K562 (cell line): ENCODE measurements around the gene PHF20. TPM values are rescaled to one million over a fixed set of nuclear protein-coding genes. Genes with fewer than 3 reads are reported as not detected.

ENCODE experiments used
- ATAC-seq: fragments of 200-7000 bp; cut with Tn5 transposase; 3 replicates; pipeline ENCODE4 v1.9.1; 2020; ENCODE audit warnings: moderate library complexity
- BruUV-seq: library from RNA; stranded (reverse); fragments of 400-500 nt; replicated peaks from 2 replicates; lab custom pipeline; 2021; lab: Mats Ljungman, UMichigan
- CTCF ChIA-PET: fragments of 300-600 bp; formaldehyde crosslinking; extraction: SDS; loops from one replicate; lab custom pipeline; 2021; ENCODE audit warnings: low intra/inter-chr PET ratio; lab: Yijun Ruan, JAX
- POLR2A ChIA-PET: fragments of 300-600, 350-650 bp; sonication (Branson Sonifier 250); formaldehyde crosslinking; extraction: SDS; loops from one replicate; lab custom pipeline; 2021; ENCODE audit warnings: antibody characterized with exemption, inconsistent platforms; lab: Yijun Ruan, JAX
- DNase-seq, 4 experiments: peaks; one replicate each; pipeline versions ENCODE4 v3.0.0 to v3.0.0-alpha.2; 2011 to 2018; ENCODE audit warnings: low spot score in 3 of 4, mixed read lengths in 3 of 4; ENCODE audit errors: extremely low read depth in 1 of 4
- FAIRE-seq: peaks from 2 replicates; lab custom pipeline; 2011; peaks lifted over from hg19 to GRCh38; lab: Jason Lieb, UNC
- H2AFZ ChIP-seq: 2 replicates; pipeline ENCODE4 v1.6.0; 2011; ENCODE audit warnings: low read depth, low read length, control low read depth, inconsistent platforms
- H3K27ac ChIP-seq: fragments of 200-600 bp; 3 replicates; pipeline ENCODE4 v1.8.0; 2011; ENCODE audit warnings: low read depth, mild to moderate bottlenecking, control low read depth, inconsistent platforms, low read length, moderate library complexity, mixed read lengths; ENCODE audit errors: extremely low read depth
- H3K27me3 ChIP-seq, 2 experiments: fragments of 300-600 bp in 1 of 2; 2 replicates in 1 of 2; 3 replicates in 1 of 2; pipeline versions ENCODE4 v1.6.0 to v1.8.0; 2011; ENCODE audit warnings: inconsistent platforms in 2 of 2, low read length in 2 of 2, mild to moderate bottlenecking in 1 of 2, mixed read lengths in 1 of 2, moderate library complexity in 1 of 2; ENCODE audit not compliant: control insufficient read depth in 2 of 2, insufficient read depth in 2 of 2
- H3K36me3 ChIP-seq: fragments of 300-600 bp; 3 replicates; pipeline ENCODE4 v1.8.0; 2011; ENCODE audit warnings: mild to moderate bottlenecking, low read length, inconsistent platforms; ENCODE audit not compliant: control insufficient read depth, insufficient read depth
- H3K4me1 ChIP-seq, 2 experiments: fragments of 200-600 bp in 1 of 2; replicated peaks in 1 of 2; 2 replicates in 1 of 2; 3 replicates in 1 of 2; pipeline versions ENCODE4 v1.5.1 to v1.8.0; 2011; ENCODE audit warnings: inconsistent platforms in 2 of 2, low read length in 2 of 2, mild to moderate bottlenecking in 1 of 2, mixed read lengths in 1 of 2, moderate library complexity in 1 of 2; ENCODE audit not compliant: control insufficient read depth in 2 of 2, insufficient read depth in 2 of 2
- H3K4me2 ChIP-seq: 2 replicates; pipeline ENCODE4 v1.6.1; 2011; ENCODE audit warnings: low read length, control low read depth, inconsistent platforms, mixed read lengths; ENCODE audit not compliant: insufficient read depth
- H3K4me3 ChIP-seq: fragments of 200-600 bp; sonication (generic), shearing (Covaris generic); 2 replicates; pipeline ENCODE4 v1.5.1; 2016; ENCODE audit warnings: control low read depth, inconsistent platforms
- H3K79me2 ChIP-seq: fragments of 200-600 bp; 3 replicates; pipeline ENCODE4 v1.8.0; 2011; ENCODE audit warnings: low read length, inconsistent platforms; ENCODE audit not compliant: control insufficient read depth, insufficient read depth
- H3K9ac ChIP-seq, 2 experiments: 2 replicates each; pipeline versions ENCODE4 v1.6.0 to v1.6.1; 2011; ENCODE audit warnings: low read depth in 2 of 2, low read length in 2 of 2, control low read depth in 1 of 2, inconsistent platforms in 1 of 2, mild to moderate bottlenecking in 1 of 2, mixed read lengths in 1 of 2; ENCODE audit not compliant: insufficient read depth in 1 of 2
- H3K9me1 ChIP-seq: one replicate; pipeline ENCODE4 v1.6.0; 2011; ENCODE audit warnings: inconsistent platforms, mild to moderate bottlenecking, low read length, moderate library complexity; ENCODE audit not compliant: control insufficient read depth, insufficient read depth
- H3K9me3 ChIP-seq: replicated peaks from 2 replicates; pipeline ENCODE4 v1.5.1; 2011; ENCODE audit warnings: low read depth, low read length, inconsistent platforms; ENCODE audit not compliant: control insufficient read depth, insufficient read depth
- H4K20me1 ChIP-seq: replicated peaks from 2 replicates; pipeline ENCODE4 v1.6.1; 2011; ENCODE audit warnings: low read length, inconsistent platforms, mixed read lengths; ENCODE audit not compliant: control insufficient read depth, insufficient read depth
- ARID1B ChIP-seq: fragments of 450-650 bp; IDR thresholded peaks from 2 replicates; pipeline ENCODE4 v1.6.1; 2016; ENCODE audit warnings: antibody characterized with exemption, mild to moderate bottlenecking, inconsistent platforms
- CXXC5 ChIP-seq: fragments of 250-450 bp; sonication (Bioruptor Pico); IDR thresholded peaks from 2 replicates; pipeline ENCODE4 v1.8.0; 2022; ENCODE audit warnings: inconsistent platforms, mild to moderate bottlenecking, moderate library complexity
- HEY1 ChIP-seq: fragments of 250-450 bp; sonication (Bioruptor Pico); IDR thresholded peaks from 2 replicates; pipeline ENCODE4 v1.5.0; 2020; ENCODE audit warnings: mild to moderate bottlenecking, moderate library complexity, borderline replicate concordance
- IRF1 ChIP-seq: sonication (generic); formaldehyde crosslinking; IDR thresholded peaks from 2 replicates; pipeline ENCODE4 v1.8.0; 2022; ENCODE audit warnings: missing genetic modification reagents, mild to moderate bottlenecking, borderline replicate concordance
- MAFF ChIP-seq: IDR thresholded peaks from 2 replicates; pipeline ENCODE4 v1.6.1; 2012; ENCODE audit warnings: low read length, improper control_type of control experiment
- SPI1 ChIP-seq: IDR thresholded peaks from 2 replicates; pipeline ENCODE4 v1.6.1; 2011; ENCODE audit warnings: low read depth, low read length, control low read depth, borderline replicate concordance
- ZFX ChIP-seq: sonication (generic); formaldehyde crosslinking; IDR thresholded peaks from 2 replicates; pipeline ENCODE4 v1.8.0; 2022; ENCODE audit warnings: mild to moderate bottlenecking, missing genetic modification reagents, moderate library complexity
- ZKSCAN1 ChIP-seq: fragments of 150-350 bp; IDR thresholded peaks from 2 replicates; pipeline ENCODE4 v1.6.1; 2016; ENCODE audit warnings: low read depth, low read length
- WGBS: fragments of 100-300 bp; shearing (Covaris generic); methylation state at CpG from one replicate; pipeline ENCODE4 v1.1.6; 2016; ENCODE audit warnings: low coverage, mixed read lengths; ENCODE audit not compliant: insufficient coverage; ENCODE audit errors: missing lambda C conversion rate; 5-methylcytosine and 5-hydroxymethylcytosine counted together
- in situ Hi-C: fragments of 300-500 bp; cut with MboI; formaldehyde crosslinking; loops from 4 replicates; pipeline ENCODE4 v1.15.0; 2018; ENCODE audit warnings: inconsistent platforms, mixed read lengths
- intact Hi-C: fragments of 100-400 bp; cut with micrococcal nuclease; formaldehyde crosslinking; loops from 2 replicates; pipeline ENCODE4 v1.14.2; 2022
- polyA plus RNA-seq, 8 experiments: library from polyadenylated mRNA; depleted of rRNA in 4 of 8; stranded (reverse) in 5 of 8; unstranded in 3 of 8; fragments of >200 nt; fragmentation: Nextera tagmentation in 2 of 8; fragmentation: Illumina TruSeq in 1 of 8; extraction: Ambion mirVana in 2 of 8; extraction: Trizol in 1 of 8; gene quantifications; 2 replicates each; pipeline versions ENCODE4 v1.2.1 to v1.2.3, GENCODE V29; 2011 to 2014; ENCODE audit warnings: inconsistent platforms in 1 of 8, missing spikeins in 1 of 8
- total RNA-seq, 7 experiments: library from RNA; depleted of rRNA in 6 of 7; stranded (reverse); fragments of >200 nt in 6 of 7; fragmentation: Illumina TruSeq in 2 of 7; extraction: Trizol in 2 of 7; gene quantifications; 2 replicates each; pipeline versions ENCODE4 v1.2.1 to v1.2.3, GENCODE V29; 2011 to 2021; ENCODE audit warnings: low replicate concordance in 1 of 7
- TF ChIP-seq, protein P1 (sequence below): fragments of 450-650 bp; IDR thresholded peaks from 2 replicates; pipeline ENCODE4 v1.6.1; 2016; ENCODE audit warnings: mild to moderate bottlenecking, moderate library complexity

PHF20 gene
- total and polyA plus RNA-seq, 9 of the 15 experiments (the other 6 are each of a cell fraction or from before 2014, with no cell fraction given), result 49.9 to 196 (median 70.7) TPM

DNA sequence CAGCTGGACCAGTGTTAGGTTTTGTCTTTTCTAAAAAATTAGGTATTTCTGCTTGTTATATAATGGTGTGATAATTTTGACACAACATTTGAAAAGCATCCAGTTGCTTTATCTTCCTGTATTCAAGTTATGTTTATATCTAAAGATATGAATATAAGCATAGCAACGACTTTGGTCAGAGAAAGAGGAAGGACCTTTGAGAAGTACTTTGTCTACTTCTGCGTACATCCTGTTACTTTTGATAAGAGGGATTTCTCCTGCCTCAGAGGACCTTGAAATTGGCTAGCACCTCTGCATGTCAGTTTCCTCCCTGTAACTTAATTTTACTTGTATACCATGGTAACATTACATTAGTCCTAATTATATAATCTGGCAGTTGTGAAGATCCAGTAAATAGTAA is 24.8 kb downstream of the PHF20 start:
- H3K36me3 ChIP-seq, result peaks cover 8% of the 10 kb centered on the region; the same call in 2 of the 3 replicates
- peak; percentile 48 for FAIRE-seq
- H3K4me1 ChIP-seq, result peaks cover 4 to 7% of the 10 kb centered on the region in 2 experiments; a peak in 4 of 5 replicates
- no peak overlapping the region; the same call in 2 of the 3 replicates for H3K27ac ChIP-seq
- DNase-seq, result peak in 1 of 4 experiments; percentile 26
- BruUV-seq, result no TSS peak
- H2AFZ ChIP-seq, result no peak overlapping the region
- no peak overlapping the region for H3K4me2 ChIP-seq
- intact Hi-C loops, result no loop called here
- no peaks in the 10 kb centered on the region for H3K9me3 ChIP-seq
- WGBS, result 0% methylated on average over 2 of the region's 2 CpGs
- H3K27me3 ChIP-seq, result no peaks in the 10 kb centered on the region
- no peaks in the 10 kb centered on the region for H3K9me1 ChIP-seq
- POLR2A ChIA-PET, result interaction anchor here (1.0 kb wide), 1 partner anchor 56 kb away, joined by 4 read pairs; no protein-coding TSS in a partner anchor
- ATAC-seq, result peak; percentile 73
- H3K79me2 ChIP-seq, result peaks cover 34% of the 10 kb centered on the region
- no peak overlapping the region for H3K4me3 ChIP-seq
- no peak overlapping the region for H3K9ac ChIP-seq
- H4K20me1 ChIP-seq, result peaks cover 3% of the 10 kb centered on the region; the same call in 1 of the 2 replicates
- in situ Hi-C loops, result no loop called here
- CTCF ChIA-PET, result no interaction called here
- TF ChIP-seq MAFF (no peak), ARID1B (peak; percentile 17; the same call in 1 of the 2 replicates), ZKSCAN1 (no peak), CXXC5 (CRISPR knock-in tag) (peak; percentile 24; the same call in 1 of the 2 replicates), HEY1 (CRISPR knock-in tag) (no peak), ZFX (CRISPR knock-in tag) (no peak), SPI1 (0 out of 2 replicates have a peak, but pooled peaks have one; percentile 15), IRF1 (no peak)
- TF ChIP-seq, protein P1, sequence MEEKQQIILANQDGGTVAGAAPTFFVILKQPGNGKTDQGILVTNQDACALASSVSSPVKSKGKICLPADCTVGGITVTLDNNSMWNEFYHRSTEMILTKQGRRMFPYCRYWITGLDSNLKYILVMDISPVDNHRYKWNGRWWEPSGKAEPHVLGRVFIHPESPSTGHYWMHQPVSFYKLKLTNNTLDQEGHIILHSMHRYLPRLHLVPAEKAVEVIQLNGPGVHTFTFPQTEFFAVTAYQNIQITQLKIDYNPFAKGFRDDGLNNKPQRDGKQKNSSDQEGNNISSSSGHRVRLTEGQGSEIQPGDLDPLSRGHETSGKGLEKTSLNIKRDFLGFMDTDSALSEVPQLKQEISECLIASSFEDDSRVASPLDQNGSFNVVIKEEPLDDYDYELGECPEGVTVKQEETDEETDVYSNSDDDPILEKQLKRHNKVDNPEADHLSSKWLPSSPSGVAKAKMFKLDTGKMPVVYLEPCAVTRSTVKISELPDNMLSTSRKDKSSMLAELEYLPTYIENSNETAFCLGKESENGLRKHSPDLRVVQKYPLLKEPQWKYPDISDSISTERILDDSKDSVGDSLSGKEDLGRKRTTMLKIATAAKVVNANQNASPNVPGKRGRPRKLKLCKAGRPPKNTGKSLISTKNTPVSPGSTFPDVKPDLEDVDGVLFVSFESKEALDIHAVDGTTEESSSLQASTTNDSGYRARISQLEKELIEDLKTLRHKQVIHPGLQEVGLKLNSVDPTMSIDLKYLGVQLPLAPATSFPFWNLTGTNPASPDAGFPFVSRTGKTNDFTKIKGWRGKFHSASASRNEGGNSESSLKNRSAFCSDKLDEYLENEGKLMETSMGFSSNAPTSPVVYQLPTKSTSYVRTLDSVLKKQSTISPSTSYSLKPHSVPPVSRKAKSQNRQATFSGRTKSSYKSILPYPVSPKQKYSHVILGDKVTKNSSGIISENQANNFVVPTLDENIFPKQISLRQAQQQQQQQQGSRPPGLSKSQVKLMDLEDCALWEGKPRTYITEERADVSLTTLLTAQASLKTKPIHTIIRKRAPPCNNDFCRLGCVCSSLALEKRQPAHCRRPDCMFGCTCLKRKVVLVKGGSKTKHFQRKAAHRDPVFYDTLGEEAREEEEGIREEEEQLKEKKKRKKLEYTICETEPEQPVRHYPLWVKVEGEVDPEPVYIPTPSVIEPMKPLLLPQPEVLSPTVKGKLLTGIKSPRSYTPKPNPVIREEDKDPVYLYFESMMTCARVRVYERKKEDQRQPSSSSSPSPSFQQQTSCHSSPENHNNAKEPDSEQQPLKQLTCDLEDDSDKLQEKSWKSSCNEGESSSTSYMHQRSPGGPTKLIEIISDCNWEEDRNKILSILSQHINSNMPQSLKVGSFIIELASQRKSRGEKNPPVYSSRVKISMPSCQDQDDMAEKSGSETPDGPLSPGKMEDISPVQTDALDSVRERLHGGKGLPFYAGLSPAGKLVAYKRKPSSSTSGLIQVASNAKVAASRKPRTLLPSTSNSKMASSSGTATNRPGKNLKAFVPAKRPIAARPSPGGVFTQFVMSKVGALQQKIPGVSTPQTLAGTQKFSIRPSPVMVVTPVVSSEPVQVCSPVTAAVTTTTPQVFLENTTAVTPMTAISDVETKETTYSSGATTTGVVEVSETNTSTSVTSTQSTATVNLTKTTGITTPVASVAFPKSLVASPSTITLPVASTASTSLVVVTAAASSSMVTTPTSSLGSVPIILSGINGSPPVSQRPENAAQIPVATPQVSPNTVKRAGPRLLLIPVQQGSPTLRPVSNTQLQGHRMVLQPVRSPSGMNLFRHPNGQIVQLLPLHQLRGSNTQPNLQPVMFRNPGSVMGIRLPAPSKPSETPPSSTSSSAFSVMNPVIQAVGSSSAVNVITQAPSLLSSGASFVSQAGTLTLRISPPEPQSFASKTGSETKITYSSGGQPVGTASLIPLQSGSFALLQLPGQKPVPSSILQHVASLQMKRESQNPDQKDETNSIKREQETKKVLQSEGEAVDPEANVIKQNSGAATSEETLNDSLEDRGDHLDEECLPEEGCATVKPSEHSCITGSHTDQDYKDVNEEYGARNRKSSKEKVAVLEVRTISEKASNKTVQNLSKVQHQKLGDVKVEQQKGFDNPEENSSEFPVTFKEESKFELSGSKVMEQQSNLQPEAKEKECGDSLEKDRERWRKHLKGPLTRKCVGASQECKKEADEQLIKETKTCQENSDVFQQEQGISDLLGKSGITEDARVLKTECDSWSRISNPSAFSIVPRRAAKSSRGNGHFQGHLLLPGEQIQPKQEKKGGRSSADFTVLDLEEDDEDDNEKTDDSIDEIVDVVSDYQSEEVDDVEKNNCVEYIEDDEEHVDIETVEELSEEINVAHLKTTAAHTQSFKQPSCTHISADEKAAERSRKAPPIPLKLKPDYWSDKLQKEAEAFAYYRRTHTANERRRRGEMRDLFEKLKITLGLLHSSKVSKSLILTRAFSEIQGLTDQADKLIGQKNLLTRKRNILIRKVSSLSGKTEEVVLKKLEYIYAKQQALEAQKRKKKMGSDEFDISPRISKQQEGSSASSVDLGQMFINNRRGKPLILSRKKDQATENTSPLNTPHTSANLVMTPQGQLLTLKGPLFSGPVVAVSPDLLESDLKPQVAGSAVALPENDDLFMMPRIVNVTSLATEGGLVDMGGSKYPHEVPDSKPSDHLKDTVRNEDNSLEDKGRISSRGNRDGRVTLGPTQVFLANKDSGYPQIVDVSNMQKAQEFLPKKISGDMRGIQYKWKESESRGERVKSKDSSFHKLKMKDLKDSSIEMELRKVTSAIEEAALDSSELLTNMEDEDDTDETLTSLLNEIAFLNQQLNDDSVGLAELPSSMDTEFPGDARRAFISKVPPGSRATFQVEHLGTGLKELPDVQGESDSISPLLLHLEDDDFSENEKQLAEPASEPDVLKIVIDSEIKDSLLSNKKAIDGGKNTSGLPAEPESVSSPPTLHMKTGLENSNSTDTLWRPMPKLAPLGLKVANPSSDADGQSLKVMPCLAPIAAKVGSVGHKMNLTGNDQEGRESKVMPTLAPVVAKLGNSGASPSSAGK, result no peak
